ENCODE data around the gene LCLAT1. TPM values are rescaled to one million over a fixed set of nuclear protein-coding genes. Genes with fewer than 3 reads are reported as not detected.

Gene LCLAT1
- total RNA-seq, 1 donor from 2014 or later: 21.6 TPM

GRCh38 chr2:30502310-30502709 lies 55.3 kb downstream of the LCLAT1 start:
- Histone ChIP-seq H3K4me2 (no peak overlapping the region), H3K79me2 (ENCODE audit: low read depth) (peaks cover 61% of the 10 kb centered on the region), H3K4me1 (peaks cover 9% of the 10 kb centered on the region), H3K9me3 (ENCODE audit: low read depth) (peaks cover 6% of the 10 kb centered on the region), H3F3A (ENCODE audit: low read depth) (no peaks in the 10 kb centered on the region), H2AFZ (replicated peaks) (no peak overlapping the region), H3K9ac (no peak overlapping the region), H3K27ac (no peak overlapping the region), H4K20me1 (ENCODE audit: low read depth) (peaks cover 7% of the 10 kb centered on the region), H3K27me3 (no peaks in the 10 kb centered on the region), H3K36me3 (no peaks in the 10 kb centered on the region), H3K4me3 (no peak overlapping the region)
- Mint-ChIP-seq H3K9me3 (peaks cover 30% of the 10 kb centered on the region), H3K27ac (no peak overlapping the region), H3K4me3 (no peak overlapping the region), H3K4me1 (no peaks in the 10 kb centered on the region), H3K27me3 (ENCODE audit: insufficient read depth, low read depth) (no peaks in the 10 kb centered on the region), H3K36me3 (peaks cover 7% of the 10 kb centered on the region)
- no peak for DNase-seq (ENCODE audit: low spot score)
- TF ChIP-seq, protein P1, sequence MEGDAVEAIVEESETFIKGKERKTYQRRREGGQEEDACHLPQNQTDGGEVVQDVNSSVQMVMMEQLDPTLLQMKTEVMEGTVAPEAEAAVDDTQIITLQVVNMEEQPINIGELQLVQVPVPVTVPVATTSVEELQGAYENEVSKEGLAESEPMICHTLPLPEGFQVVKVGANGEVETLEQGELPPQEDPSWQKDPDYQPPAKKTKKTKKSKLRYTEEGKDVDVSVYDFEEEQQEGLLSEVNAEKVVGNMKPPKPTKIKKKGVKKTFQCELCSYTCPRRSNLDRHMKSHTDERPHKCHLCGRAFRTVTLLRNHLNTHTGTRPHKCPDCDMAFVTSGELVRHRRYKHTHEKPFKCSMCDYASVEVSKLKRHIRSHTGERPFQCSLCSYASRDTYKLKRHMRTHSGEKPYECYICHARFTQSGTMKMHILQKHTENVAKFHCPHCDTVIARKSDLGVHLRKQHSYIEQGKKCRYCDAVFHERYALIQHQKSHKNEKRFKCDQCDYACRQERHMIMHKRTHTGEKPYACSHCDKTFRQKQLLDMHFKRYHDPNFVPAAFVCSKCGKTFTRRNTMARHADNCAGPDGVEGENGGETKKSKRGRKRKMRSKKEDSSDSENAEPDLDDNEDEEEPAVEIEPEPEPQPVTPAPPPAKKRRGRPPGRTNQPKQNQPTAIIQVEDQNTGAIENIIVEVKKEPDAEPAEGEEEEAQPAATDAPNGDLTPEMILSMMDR (IDR thresholded peaks at IDR 0.05): no peak
- TF ChIP-seq EZH2phosphoT487 (IDR thresholded peaks at IDR 0.05) (no peak), EZH2 (IDR thresholded peaks at IDR 0.05) (no peak)

DNA sequence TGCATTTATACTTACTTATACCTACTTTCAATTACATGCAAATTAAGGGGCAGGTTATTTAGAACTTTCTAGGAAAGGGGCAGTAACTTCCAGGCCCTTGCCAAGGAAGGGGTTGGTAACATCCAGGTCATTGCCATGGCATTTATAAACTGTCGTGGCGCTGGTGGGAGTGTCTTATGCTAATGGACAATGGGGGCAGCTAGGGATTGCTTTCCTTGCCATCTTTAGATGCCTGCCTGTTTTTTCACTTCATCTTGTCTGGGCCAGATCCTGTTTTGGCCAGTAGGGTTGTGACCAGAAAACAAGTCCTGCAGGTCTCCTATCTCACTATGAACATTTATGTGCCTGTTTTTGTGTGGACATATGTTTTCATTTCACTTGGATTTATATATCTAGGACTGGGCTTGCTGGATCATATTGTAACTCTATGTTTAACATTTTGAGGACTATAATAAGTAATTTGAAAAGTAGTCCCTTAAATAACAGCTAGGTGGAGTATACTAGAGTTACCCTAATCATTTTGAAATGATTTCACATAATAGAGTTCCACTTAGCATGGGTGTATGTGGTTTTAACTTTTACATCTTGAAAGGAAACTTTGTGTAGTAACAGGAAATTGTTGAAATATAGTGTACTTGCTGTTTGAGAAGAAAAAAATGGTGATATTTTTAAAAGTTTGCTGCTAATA lies 56.1 kb downstream of the LCLAT1 start:
- Mint-ChIP-seq H3K4me3 (no peak overlapping the region), H3K9me3 (peaks cover 33% of the 10 kb centered on the region), H3K4me1 (no peaks in the 10 kb centered on the region), H3K27ac (no peak overlapping the region), H3K36me3 (peaks cover 12% of the 10 kb centered on the region), H3K27me3 (ENCODE audit: insufficient read depth, low read depth) (no peaks in the 10 kb centered on the region)
- H3K4me1 ChIP-seq: peaks cover 9% of the 10 kb centered on the region
- H3K9ac ChIP-seq: no peak overlapping the region
- H3K27ac ChIP-seq: no peak overlapping the region
- no peak overlapping the region for H3K4me3 ChIP-seq
- H3K27me3 ChIP-seq: no peaks in the 10 kb centered on the region
- H2AFZ ChIP-seq (replicated peaks): no peak overlapping the region
- H3K9me3 ChIP-seq (ENCODE audit: low read depth): peaks cover 6% of the 10 kb centered on the region
- DNase-seq (ENCODE audit: low spot score): no peak
- TF ChIP-seq, protein P1 (IDR thresholded peaks at IDR 0.05): peak; percentile 29
- no peak for TF ChIP-seq EZH2phosphoT487 (IDR thresholded peaks at IDR 0.05)
- H4K20me1 ChIP-seq (ENCODE audit: low read depth): peaks cover 7% of the 10 kb centered on the region
- H3K4me2 ChIP-seq: no peak overlapping the region
- no peaks in the 10 kb centered on the region for H3F3A ChIP-seq (ENCODE audit: low read depth)
- H3K79me2 ChIP-seq (ENCODE audit: low read depth): peaks cover 63% of the 10 kb centered on the region
- no peaks in the 10 kb centered on the region for H3K36me3 ChIP-seq

- no peak overlapping the region for H3K27ac Mint-ChIP-seq
- Histone ChIP-seq H3F3A (ENCODE audit: low read depth) (no peaks in the 10 kb centered on the region), H3K4me1 (peaks cover 9% of the 10 kb centered on the region), H3K4me2 (no peak overlapping the region), H3K9ac (no peak overlapping the region), H3K27ac (no peak overlapping the region), H2AFZ (replicated peaks) (no peak overlapping the region), H4K20me1 (ENCODE audit: low read depth) (peaks cover 7% of the 10 kb centered on the region), H3K79me2 (ENCODE audit: low read depth) (peaks cover 63% of the 10 kb centered on the region), H3K27me3 (no peaks in the 10 kb centered on the region), H3K36me3 (no peaks in the 10 kb centered on the region), H3K4me3 (no peak overlapping the region), H3K9me3 (ENCODE audit: low read depth) (peaks cover 6% of the 10 kb centered on the region)
- H3K27me3 Mint-ChIP-seq (ENCODE audit: insufficient read depth, low read depth): no peaks in the 10 kb centered on the region
- H3K36me3 Mint-ChIP-seq: peaks cover 14% of the 10 kb centered on the region
- no peak overlapping the region for H3K4me3 Mint-ChIP-seq
- DNase-seq (ENCODE audit: low spot score): no peak
- TF ChIP-seq, protein P1 (IDR thresholded peaks at IDR 0.05): no peak
- TF ChIP-seq EZH2phosphoT487 (IDR thresholded peaks at IDR 0.05) (no peak), EZH2 (IDR thresholded peaks at IDR 0.05) (no peak)
- peaks cover 34% of the 10 kb centered on the region for H3K9me3 Mint-ChIP-seq
- H3K4me1 Mint-ChIP-seq: no peaks in the 10 kb centered on the region
Measured at GRCh38 chr2:30503695-30504052, 56.6 kb downstream of the LCLAT1 start.
